Activated naive CD4-positive, alpha-beta T cell treated with Interleukin-2 at 50 U/mL for 16 hours (primary cell): ENCODE data around the gene AKT3.
"Not testable (repeated sequence)": the region's sequence is repeated elsewhere in the genome, so short reads cannot be mapped to it uniquely, and the experiment has no call there.

Experiments used
- DNase-seq: peaks from one replicate; pipeline ENCODE4 v3.0.0-alpha.2; 2020

AKT3 gene

GRCh38 chr1:243841507-243841906, 8.5 kb downstream of the AKT3 start:
- DNase-seq = no peak

GRCh38 chr1:243837907-243838535, 12.0 kb downstream of the AKT3 start:
- DNase-seq = no peak

GRCh38 chr1:243834130-243834529, 15.9 kb downstream of the AKT3 start:
- no peak for DNase-seq

- no peak for DNase-seq
Measured at GRCh38 chr1:243831463-243831862, 18.6 kb downstream of the AKT3 start.

- DNase-seq = no peak
Measured at GRCh38 chr1:243827206-243827605, 22.8 kb downstream of the AKT3 start.

- DNase-seq = not testable (repeated sequence)
Measured at GRCh38 chr1:243824907-243825306, 25.1 kb downstream of the AKT3 start.

- no peak for DNase-seq
Measured at GRCh38 chr1:243821177-243821680, 28.8 kb downstream of the AKT3 start.

GRCh38 chr1:243819438-243819839, 30.6 kb downstream of the AKT3 start:
- no peak for DNase-seq

GRCh38 chr1:243818978-243819377, 31.1 kb downstream of the AKT3 start:
- no peak for DNase-seq

GRCh38 chr1:243814718-243815117, 35.3 kb downstream of the AKT3 start:
- DNase-seq = no peak

- DNase-seq = not testable (repeated sequence)
Measured at GRCh38 chr1:243807346-243807745, 42.7 kb downstream of the AKT3 start.

- no peak for DNase-seq
Measured at GRCh38 chr1:243806310-243806709, 43.7 kb downstream of the AKT3 start.

GRCh38 chr1:243802736-243803135, 47.3 kb downstream of the AKT3 start:
- DNase-seq = no peak

- DNase-seq = no peak
Measured at GRCh38 chr1:243801378-243801777, 48.7 kb downstream of the AKT3 start.

GRCh38 chr1:243799908-243800307, 50.1 kb downstream of the AKT3 start:
- no peak for DNase-seq

GRCh38 chr1:243798726-243799125, 51.3 kb downstream of the AKT3 start:
- no peak for DNase-seq

GRCh38 chr1:243796016-243796415, 54.0 kb downstream of the AKT3 start:
- no peak for DNase-seq

- DNase-seq = no peak
Measured at GRCh38 chr1:243793298-243793697, 56.7 kb downstream of the AKT3 start.

GRCh38 chr1:243792891-243793290, 57.2 kb downstream of the AKT3 start:
- no peak for DNase-seq

GRCh38 chr1:243792401-243792800, 57.6 kb downstream of the AKT3 start:
- DNase-seq = no peak

GRCh38 chr1:243791586-243792267, 58.3 kb downstream of the AKT3 start:
- no peak for DNase-seq

GRCh38 chr1:243790404-243790803, 59.6 kb downstream of the AKT3 start:
- no peak for DNase-seq

- no peak for DNase-seq
Measured at GRCh38 chr1:243786531-243786930, 63.5 kb downstream of the AKT3 start.

GRCh38 chr1:243784506-243784905, 65.5 kb downstream of the AKT3 start:
- no peak for DNase-seq

- DNase-seq = no peak
Measured at GRCh38 chr1:243783714-243784113, 66.3 kb downstream of the AKT3 start.
